ENCODE measurements around the gene FRS2. TPM values are rescaled to one million over a fixed set of nuclear protein-coding genes. Genes with fewer than 3 reads are reported as not detected.

Gene FRS2
- total RNA-seq, 4 donors from 2014 or later, result 39.9 to 70.6 (median 59.1) TPM

DNA sequence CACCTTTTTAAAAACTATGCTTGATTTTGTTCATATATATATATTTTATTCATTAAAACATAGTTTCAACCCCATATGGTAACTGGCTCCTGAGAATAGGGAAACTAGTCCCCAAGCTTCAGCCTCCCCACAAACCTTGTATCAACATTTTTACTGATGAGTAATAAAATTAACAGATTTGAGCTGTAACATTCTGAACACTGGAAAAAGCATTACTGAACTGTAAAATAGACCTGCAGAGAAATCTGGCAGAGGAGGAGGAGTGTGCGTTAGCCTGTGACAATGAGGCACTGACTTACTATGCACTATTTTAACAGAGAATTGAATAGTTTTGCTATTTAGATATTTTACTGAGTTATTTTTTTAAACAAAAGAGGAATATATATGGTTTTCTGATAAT is 43.1 kb downstream of the FRS2 start:
- H3K27me3 ChIP-seq, result no peaks in the 10 kb centered on the region
- 75 to 86% methylated on average over 1 of the region's 1 CpG for WGBS, 2 donors (ENCODE audit: low coverage in 1 of 2)
- TF ChIP-seq POLR2AphosphoS5 (IDR thresholded peaks at IDR 0.05), result no peak
- TF ChIP-seq, protein P1, sequence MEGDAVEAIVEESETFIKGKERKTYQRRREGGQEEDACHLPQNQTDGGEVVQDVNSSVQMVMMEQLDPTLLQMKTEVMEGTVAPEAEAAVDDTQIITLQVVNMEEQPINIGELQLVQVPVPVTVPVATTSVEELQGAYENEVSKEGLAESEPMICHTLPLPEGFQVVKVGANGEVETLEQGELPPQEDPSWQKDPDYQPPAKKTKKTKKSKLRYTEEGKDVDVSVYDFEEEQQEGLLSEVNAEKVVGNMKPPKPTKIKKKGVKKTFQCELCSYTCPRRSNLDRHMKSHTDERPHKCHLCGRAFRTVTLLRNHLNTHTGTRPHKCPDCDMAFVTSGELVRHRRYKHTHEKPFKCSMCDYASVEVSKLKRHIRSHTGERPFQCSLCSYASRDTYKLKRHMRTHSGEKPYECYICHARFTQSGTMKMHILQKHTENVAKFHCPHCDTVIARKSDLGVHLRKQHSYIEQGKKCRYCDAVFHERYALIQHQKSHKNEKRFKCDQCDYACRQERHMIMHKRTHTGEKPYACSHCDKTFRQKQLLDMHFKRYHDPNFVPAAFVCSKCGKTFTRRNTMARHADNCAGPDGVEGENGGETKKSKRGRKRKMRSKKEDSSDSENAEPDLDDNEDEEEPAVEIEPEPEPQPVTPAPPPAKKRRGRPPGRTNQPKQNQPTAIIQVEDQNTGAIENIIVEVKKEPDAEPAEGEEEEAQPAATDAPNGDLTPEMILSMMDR (IDR thresholded peaks at IDR 0.05), result no peak
- no peak for TF ChIP-seq EP300 (IDR thresholded peaks at IDR 0.05)
- TF ChIP-seq POLR2A (IDR thresholded peaks at IDR 0.05), result no peak
- H3K4me1 ChIP-seq, result peaks cover 6 to 88% (median 12%) of the 10 kb centered on the region in 3 donors
- no peaks in the 10 kb centered on the region for H3K36me3 ChIP-seq
- ATAC-seq, result no peak
- H3K4me3 ChIP-seq, result no peak overlapping the region
- H3K27ac ChIP-seq, result no peak overlapping the region
- no peaks in the 10 kb centered on the region for H3K9me3 ChIP-seq

DNA sequence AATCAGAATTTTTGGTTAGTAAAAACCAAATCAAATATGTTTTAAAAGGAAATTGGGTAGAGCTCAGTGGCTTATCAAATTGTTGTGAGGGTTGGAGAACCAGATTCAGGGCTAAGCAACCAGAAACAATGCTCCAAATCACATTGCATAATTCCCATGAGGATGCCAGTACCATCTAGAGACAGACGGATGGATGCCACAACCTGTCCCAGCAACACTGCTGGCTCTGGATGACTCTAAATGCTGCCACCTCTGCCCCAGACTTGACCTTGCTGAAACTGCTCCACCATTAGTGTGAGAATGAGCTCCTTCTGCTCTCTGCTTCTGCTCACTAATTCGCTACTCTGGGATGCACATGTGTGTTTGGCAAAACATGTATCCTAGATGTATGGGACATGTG is 43.9 kb downstream of the FRS2 start:
- TF ChIP-seq POLR2A (IDR thresholded peaks at IDR 0.05) (no peak), EP300 (IDR thresholded peaks at IDR 0.05) (no peak), POLR2AphosphoS5 (IDR thresholded peaks at IDR 0.05) (no peak)
- TF ChIP-seq, protein P1 (IDR thresholded peaks at IDR 0.05), result no peak
- no peak overlapping the region for H3K4me3 ChIP-seq
- no peak overlapping the region for H3K27ac ChIP-seq
- WGBS, 2 donors (ENCODE audit: low coverage in 1 of 2), result 67 to 80% methylated on average over 1 to 2 of the region's 2 CpGs
- H3K4me1 ChIP-seq, result peaks cover 6 to 80% (median 12%) of the 10 kb centered on the region in 3 donors
- no peaks in the 10 kb centered on the region for H3K27me3 ChIP-seq
- no peak for ATAC-seq
- no peaks in the 10 kb centered on the region for H3K36me3 ChIP-seq
- H3K9me3 ChIP-seq, result no peaks in the 10 kb centered on the region

DNA sequence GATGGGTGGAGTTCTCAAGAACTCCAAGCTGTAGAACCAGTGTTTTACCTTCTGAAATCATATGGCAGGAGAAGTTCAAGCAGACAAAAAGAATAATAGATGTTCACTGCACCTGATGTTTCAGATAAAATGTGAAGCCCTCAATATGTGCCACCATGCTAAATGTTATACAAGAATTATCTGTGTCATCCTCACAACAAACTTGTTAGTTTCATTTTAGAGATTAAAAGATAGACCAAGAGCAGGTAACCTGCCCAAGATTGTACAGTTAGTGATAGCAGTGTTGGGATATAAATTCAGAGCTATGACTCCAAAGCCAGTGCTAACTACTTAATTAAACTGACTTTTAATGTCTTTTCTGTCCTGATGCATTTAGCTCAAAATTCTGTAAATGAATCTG is 44.7 kb downstream of the FRS2 start:
- TF ChIP-seq, protein P1 (IDR thresholded peaks at IDR 0.05), result no peak
- no peak for TF ChIP-seq POLR2A (IDR thresholded peaks at IDR 0.05)
- TF ChIP-seq POLR2AphosphoS5 (IDR thresholded peaks at IDR 0.05), result no peak
- TF ChIP-seq EP300 (IDR thresholded peaks at IDR 0.05), result no peak
- no peak overlapping the region for H3K4me3 ChIP-seq
- no peak overlapping the region for H3K27ac ChIP-seq

DNA sequence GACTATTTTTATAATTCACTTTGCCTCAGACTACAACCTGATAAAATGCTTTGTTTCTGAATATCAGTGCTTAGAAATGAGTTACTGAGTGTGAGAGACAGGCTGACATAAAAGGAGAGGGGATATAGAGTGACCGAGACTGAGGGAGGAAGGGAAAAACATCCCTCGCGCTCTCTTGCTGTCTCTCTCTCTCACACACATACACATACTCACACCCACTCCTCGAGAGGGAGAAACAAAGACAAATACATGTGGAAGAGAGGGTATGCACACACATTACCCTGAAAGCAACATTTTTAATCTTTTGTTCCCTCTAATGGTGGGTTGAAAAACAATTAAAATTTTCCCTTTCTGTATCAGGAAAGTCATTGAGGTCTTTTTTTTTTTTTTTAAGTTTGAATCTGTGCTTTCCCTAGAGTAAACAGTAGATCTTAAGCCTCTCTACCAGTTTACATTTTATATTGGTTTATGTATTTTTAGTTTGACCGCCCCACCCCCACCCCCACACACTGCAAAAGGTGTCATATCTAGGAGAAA is 45.3 kb downstream of the FRS2 start:
- TF ChIP-seq POLR2A (IDR thresholded peaks at IDR 0.05) (no peak), EP300 (IDR thresholded peaks at IDR 0.05) (no peak), POLR2AphosphoS5 (IDR thresholded peaks at IDR 0.05) (no peak)
- TF ChIP-seq, protein P1 (IDR thresholded peaks at IDR 0.05), result no peak
- no peak overlapping the region for H3K27ac ChIP-seq
- H3K9me3 ChIP-seq, result no peaks in the 10 kb centered on the region
- no peaks in the 10 kb centered on the region for H3K27me3 ChIP-seq
- H3K4me1 ChIP-seq, result peaks cover 6 to 67% (median 7%) of the 10 kb centered on the region in 3 donors
- 4 to 35% methylated on average over 4 to 5 of the region's 5 CpGs for WGBS, 2 donors (ENCODE audit: low coverage in 1 of 2)
- no peak for ATAC-seq
- H3K4me3 ChIP-seq, result no peak overlapping the region
- H3K36me3 ChIP-seq, result no peaks in the 10 kb centered on the region

More for the DNA sequence above, 44.7 kb downstream of the FRS2 start:
- peaks cover 6 to 73% (median 9%) of the 10 kb centered on the region in 3 donors for H3K4me1 ChIP-seq
- ATAC-seq, result no peak
- H3K27me3 ChIP-seq, result no peaks in the 10 kb centered on the region
- H3K36me3 ChIP-seq, result no peaks in the 10 kb centered on the region
- no peaks in the 10 kb centered on the region for H3K9me3 ChIP-seq

DNA sequence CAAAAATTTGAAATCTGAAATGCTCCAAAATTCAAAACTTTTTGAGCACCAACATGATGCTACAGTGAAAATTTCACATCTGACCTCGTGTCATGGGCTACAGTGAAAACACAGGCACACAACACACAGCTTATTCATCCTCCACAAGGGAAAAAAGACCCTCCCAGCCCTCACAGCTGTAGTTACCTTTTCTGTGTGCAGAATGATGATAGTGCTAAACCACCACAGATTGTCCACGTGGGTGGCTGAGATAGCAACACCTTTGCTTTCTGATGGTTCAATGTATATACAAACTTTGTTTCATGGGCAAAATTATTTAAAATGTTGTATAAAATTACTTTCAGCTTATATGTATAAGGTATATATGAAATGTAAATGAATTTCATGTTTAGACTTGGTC is 46.8 kb downstream of the FRS2 start:
- no peak overlapping the region for H3K27ac ChIP-seq
- ATAC-seq, result no peak
- H3K4me3 ChIP-seq, result no peak overlapping the region
- TF ChIP-seq POLR2AphosphoS5 (IDR thresholded peaks at IDR 0.05) (no peak), EP300 (IDR thresholded peaks at IDR 0.05) (no peak), POLR2A (IDR thresholded peaks at IDR 0.05) (no peak)
- TF ChIP-seq, protein P1 (IDR thresholded peaks at IDR 0.05), result no peak
- H3K4me1 ChIP-seq, result peaks cover 6 to 52% (median 7%) of the 10 kb centered on the region in 3 donors
- no peaks in the 10 kb centered on the region for H3K9me3 ChIP-seq
- WGBS, 2 donors (ENCODE audit: low coverage in 1 of 2), result 70 to 80% methylated on average over 2 of the region's 2 CpGs
- no peaks in the 10 kb centered on the region for H3K27me3 ChIP-seq
- H3K36me3 ChIP-seq, result no peaks in the 10 kb centered on the region

Measured in gastroesophageal sphincter (tissue), 4 donors.